ENCODE data around the gene DHX36. TPM values are rescaled to one million over a fixed set of nuclear protein-coding genes. Genes with fewer than 3 reads are reported as not detected.

The DHX36 gene
- total and polyA plus RNA-seq, 7 experiments from 2014 or later = 16.1 to 101 (median 86.0) TPM

- Histone ChIP-seq H3K4me3 (ENCODE audit: low read length) (no peak overlapping the region), H3K27me3 (ENCODE audit: control insufficient read depth in 2 of 2, insufficient read depth in 2 of 2, low read length in 2 of 2) (peaks cover 0 to 4% of the 10 kb centered on the region in 2 donors), H3K4me1 (ENCODE audit: control insufficient read depth in 2 of 2, insufficient read depth in 2 of 2, low read length in 2 of 2) (no peaks in the 10 kb centered on the region), H3K27ac (ENCODE audit: low read depth, low read length) (no peak overlapping the region), H3K9me3 (ENCODE audit: control insufficient read depth in 2 of 3, low read length in 3 of 3) (no peaks in the 10 kb centered on the region), H3K36me3 (ENCODE audit: control insufficient read depth in 2 of 3, insufficient read depth in 3 of 3, low read length in 3 of 3) (no peaks in the 10 kb centered on the region)
- Mint-ChIP-seq H3K27me3 (peaks cover 12 to 41% (median 36%) of the 10 kb centered on the region in 5 donors), H3K9me3 (peaks cover 0 to 1% (median 0%) of the 10 kb centered on the region in 11 donors), H3K27ac (no peak overlapping the region), H3K4me1 (no peaks in the 10 kb centered on the region), H3K4me3 (no peak overlapping the region), H3K36me3 (no peaks in the 10 kb centered on the region)
- POLR2A ChIA-PET = no interaction called here
- intact Hi-C loops (cut with micrococcal nuclease) = no loop called here
- CTCF ChIA-PET = no interaction called here
- DNase-seq (no peak), ATAC-seq (no peak)
These were observed 21.3 kb upstream of the DHX36 start for GRCh38 chr3:154345422-154346122.

- Histone ChIP-seq H3K27me3 (ENCODE audit: control insufficient read depth in 2 of 2, insufficient read depth in 2 of 2, low read length in 2 of 2) (no peaks in the 10 kb centered on the region), H3K4me1 (ENCODE audit: control insufficient read depth in 2 of 2, insufficient read depth in 2 of 2, low read length in 2 of 2) (no peaks in the 10 kb centered on the region), H3K36me3 (ENCODE audit: control insufficient read depth in 2 of 3, insufficient read depth in 3 of 3, low read length in 3 of 3) (no peaks in the 10 kb centered on the region), H3K4me3 (ENCODE audit: low read length) (no peak overlapping the region), H3K27ac (ENCODE audit: low read depth, low read length) (no peak overlapping the region), H3K9me3 (ENCODE audit: control insufficient read depth in 2 of 3, low read length in 3 of 3) (no peaks in the 10 kb centered on the region)
- POLR2A ChIA-PET = no interaction called here
- Mint-ChIP-seq H3K36me3 (peaks cover 0 to 3% (median 0%) of the 10 kb centered on the region in 5 donors), H3K27ac (no peak overlapping the region), H3K4me1 (no peaks in the 10 kb centered on the region), H3K4me3 (no peak overlapping the region), H3K27me3 (peaks cover 5 to 33% (median 16%) of the 10 kb centered on the region in 5 donors), H3K9me3 (peaks cover 0 to 1% (median 0%) of the 10 kb centered on the region in 11 donors)
- ATAC-seq (no peak), DNase-seq (no peak)
- CTCF ChIA-PET = no interaction called here
- intact Hi-C loops (cut with micrococcal nuclease) = loop anchor here in 1 of 2 donors (10.0 kb wide), 1 partner anchor 986 kb away; no protein-coding TSS in a partner anchor
These were observed 14.3 kb upstream of the DHX36 start for GRCh38 chr3:154338570-154338969.

- ATAC-seq (no peak), DNase-seq (no peak)
- Mint-ChIP-seq H3K36me3 (peaks cover 0 to 3% (median 0%) of the 10 kb centered on the region in 5 donors), H3K27ac (no peak overlapping the region), H3K9me3 (no peaks in the 10 kb centered on the region), H3K4me1 (no peaks in the 10 kb centered on the region), H3K27me3 (peaks cover 5 to 37% (median 15%) of the 10 kb centered on the region in 5 donors), H3K4me3 (no peak overlapping the region)
- no peaks in the 10 kb centered on the region for H3K9me3 ChIP-seq (ENCODE audit: control insufficient read depth in 2 of 3, low read length in 3 of 3)
- no peaks in the 10 kb centered on the region for H3K27me3 ChIP-seq (ENCODE audit: control insufficient read depth in 2 of 2, insufficient read depth in 2 of 2, low read length in 2 of 2)
- H3K4me1 ChIP-seq (ENCODE audit: control insufficient read depth in 2 of 2, insufficient read depth in 2 of 2, low read length in 2 of 2) = no peaks in the 10 kb centered on the region
- H3K4me3 ChIP-seq (ENCODE audit: low read length) = no peak overlapping the region
- POLR2A ChIA-PET = no interaction called here
- no peak overlapping the region for H3K27ac ChIP-seq (ENCODE audit: low read depth, low read length)
- no peaks in the 10 kb centered on the region for H3K36me3 ChIP-seq (ENCODE audit: control insufficient read depth in 2 of 3, insufficient read depth in 3 of 3, low read length in 3 of 3)
- CTCF ChIA-PET = no interaction called here
- intact Hi-C loops (cut with micrococcal nuclease) = loop anchor here in 1 of 2 donors (10.0 kb wide), 1 partner anchor 987 kb away; no protein-coding TSS in a partner anchor
These were observed 13.7 kb upstream of the DHX36 start for GRCh38 chr3:154338008-154338407.

GRCh38 chr3:154334973-154335420 lies 10.7 kb upstream of the DHX36 start:
- ATAC-seq = peak; percentile 70
- POLR2A ChIA-PET = no interaction called here

GRCh38 chr3:154327871-154328270 lies 3.6 kb upstream of the DHX36 start:
- Histone ChIP-seq H3K4me3 (ENCODE audit: low read length) (no peak overlapping the region), H3K9me3 (ENCODE audit: control insufficient read depth in 2 of 3, low read length in 3 of 3) (no peaks in the 10 kb centered on the region), H3K27ac (ENCODE audit: low read depth, low read length) (no peak overlapping the region), H3K36me3 (ENCODE audit: control insufficient read depth in 2 of 3, insufficient read depth in 3 of 3, low read length in 3 of 3) (no peaks in the 10 kb centered on the region), H3K4me1 (ENCODE audit: control insufficient read depth in 2 of 2, insufficient read depth in 2 of 2, low read length in 2 of 2) (peaks cover 7 to 8% of the 10 kb centered on the region in 2 donors), H3K27me3 (ENCODE audit: control insufficient read depth in 2 of 2, insufficient read depth in 2 of 2, low read length in 2 of 2) (no peaks in the 10 kb centered on the region)
- ATAC-seq = no peak
- Mint-ChIP-seq H3K36me3 (peaks cover 0 to 10% (median 5%) of the 10 kb centered on the region in 5 donors), H3K4me1 (peaks cover 2 to 23% (median 11%) of the 10 kb centered on the region in 7 donors), H3K9me3 (peaks cover 0 to 2% (median 0%) of the 10 kb centered on the region in 11 donors), H3K27me3 (peaks cover 0 to 18% (median 3%) of the 10 kb centered on the region in 5 donors), H3K27ac (no peak overlapping the region), H3K4me3 (no peak overlapping the region)
- POLR2A ChIA-PET = no interaction called here
- CTCF ChIA-PET = no interaction called here
- intact Hi-C loops (cut with micrococcal nuclease) = loop anchor here (10.0 kb wide), 2 partner anchors 703 to 1477 kb away; partner anchors contain the start of gene C3orf33 (in 1 of the 2)
- DNase-seq = no peak

More at GRCh38 chr3:154334973-154335420, 10.7 kb upstream of the DHX36 start:
- Mint-ChIP-seq H3K27me3 (peaks cover 6 to 41% (median 7%) of the 10 kb centered on the region in 5 donors), H3K27ac (no peak overlapping the region), H3K4me1 (no peaks in the 10 kb centered on the region), H3K36me3 (peaks cover 0 to 3% (median 0%) of the 10 kb centered on the region in 5 donors), H3K9me3 (no peaks in the 10 kb centered on the region), H3K4me3 (no peak overlapping the region)
- Histone ChIP-seq H3K9me3 (ENCODE audit: control insufficient read depth in 2 of 3, low read length in 3 of 3) (no peaks in the 10 kb centered on the region), H3K4me3 (ENCODE audit: low read length) (no peak overlapping the region), H3K27me3 (ENCODE audit: control insufficient read depth in 2 of 2, insufficient read depth in 2 of 2, low read length in 2 of 2) (no peaks in the 10 kb centered on the region), H3K36me3 (ENCODE audit: control insufficient read depth in 2 of 3, insufficient read depth in 3 of 3, low read length in 3 of 3) (no peaks in the 10 kb centered on the region), H3K27ac (ENCODE audit: low read depth, low read length) (no peak overlapping the region), H3K4me1 (ENCODE audit: control insufficient read depth in 2 of 2, insufficient read depth in 2 of 2, low read length in 2 of 2) (no peaks in the 10 kb centered on the region)
- CTCF ChIA-PET = interaction anchor here (0.7 kb wide), 1 partner anchor 1369 kb away, joined by 4 read pairs; no protein-coding TSS in a partner anchor
- intact Hi-C loops (cut with micrococcal nuclease) = loop anchor here (1.0 to 10.0 kb wide), 3 partner anchors 990 to 1525 kb away; no protein-coding TSS in a partner anchor
- DNase-seq = peak in 5 of 9 donors; percentile 22 to 35 (median 26)

GRCh38 chr3:154324919-154325318 lies 632 bp upstream of the DHX36 start:
- H3K36me3 Mint-ChIP-seq = peaks cover 0 to 18% (median 11%) of the 10 kb centered on the region in 5 donors
- H3K9me3 Mint-ChIP-seq = peaks cover 0 to 2% (median 0%) of the 10 kb centered on the region in 11 donors
- H3K4me1 ChIP-seq (ENCODE audit: control insufficient read depth in 2 of 2, insufficient read depth in 2 of 2, low read length in 2 of 2) = peaks cover 29 to 36% of the 10 kb centered on the region in 2 donors
- H3K27me3 ChIP-seq (ENCODE audit: control insufficient read depth in 2 of 2, insufficient read depth in 2 of 2, low read length in 2 of 2) = no peaks in the 10 kb centered on the region
- H3K4me3 ChIP-seq (ENCODE audit: low read length) = peak overlapping the region; percentile 70
- DNase-seq (peak in 2 of 9 donors; percentile 10 to 12), ATAC-seq (no peak)
- CTCF ChIA-PET = no interaction called here
- intact Hi-C loops (cut with micrococcal nuclease) = loop anchor here (1.0 to 10.0 kb wide), 7 partner anchors 203 to 1547 kb away; partner anchors contain the start of genes ARHGEF26 (in 2 of the 2), SLC33A1 (in 2 of the 2), C3orf33 (in 1 of the 2) and GMPS (in 1 of the 2)
- H3K4me3 Mint-ChIP-seq = peak overlapping the region in 5 of 10 donors; percentile 92 to 96 (median 96)
- H3K27ac Mint-ChIP-seq = peak overlapping the region in 8 of 9 donors; percentile 96 to 100 (median 99)
- H3K27ac ChIP-seq (ENCODE audit: low read depth, low read length) = peak overlapping the region; percentile 94
- peaks cover 4 to 23% (median 20%) of the 10 kb centered on the region in 7 donors for H3K4me1 Mint-ChIP-seq
- H3K9me3 ChIP-seq (ENCODE audit: control insufficient read depth in 2 of 3, low read length in 3 of 3) = no peaks in the 10 kb centered on the region
- H3K27me3 Mint-ChIP-seq = peaks cover 0 to 3% (median 0%) of the 10 kb centered on the region in 5 donors
- POLR2A ChIA-PET = interaction anchor here (0.9 to 1.9 kb wide), 3 partner anchors 8 to 11 kb away, joined by 3 to 9 read pairs (median 4); no protein-coding TSS in a partner anchor
- no peaks in the 10 kb centered on the region for H3K36me3 ChIP-seq (ENCODE audit: control insufficient read depth in 2 of 3, insufficient read depth in 3 of 3, low read length in 3 of 3)

Data from naive thymus-derived CD4-positive, alpha-beta T cell (primary cell).